ENCODE measurements around the gene POLN.

Gene POLN

GRCh38 chr4:2136726-2137125 lies 105.2 kb downstream of the POLN start:
- DNase-seq (ENCODE audit: low spot score), result no peak
- Histone ChIP-seq H3K27ac (ENCODE audit: poor library complexity, severe bottlenecking) (no peak overlapping the region), H3K27me3 (ENCODE audit: insufficient read depth, poor library complexity, severe bottlenecking) (no peaks in the 10 kb centered on the region)

GRCh38 chr4:2135083-2135482 lies 106.8 kb downstream of the POLN start:
- Histone ChIP-seq H3K36me3 (ENCODE audit: low read depth) (no peaks in the 10 kb centered on the region), H3K4me1 (ENCODE audit: insufficient read depth, poor library complexity, severe bottlenecking) (no peaks in the 10 kb centered on the region), H3K4me3 (ENCODE audit: severe bottlenecking) (no peak overlapping the region), H3K9me3 (ENCODE audit: severe bottlenecking) (peaks cover 7% of the 10 kb centered on the region), H3K27ac (ENCODE audit: poor library complexity, severe bottlenecking) (no peak overlapping the region), H3K27me3 (ENCODE audit: insufficient read depth, poor library complexity, severe bottlenecking) (no peaks in the 10 kb centered on the region)
- DNase-seq (ENCODE audit: low spot score), result no peak
- no peak for TF ChIP-seq CTCF (IDR thresholded peaks at IDR 0.05; ENCODE audit: poor library complexity, severe bottlenecking)
- ATAC-seq (ENCODE audit: low read depth), result no peak

More at GRCh38 chr4:2136726-2137125, 105.2 kb downstream of the POLN start:
- Histone ChIP-seq H3K36me3 (ENCODE audit: low read depth) (no peaks in the 10 kb centered on the region), H3K4me3 (ENCODE audit: severe bottlenecking) (no peak overlapping the region), H3K4me1 (ENCODE audit: insufficient read depth, poor library complexity, severe bottlenecking) (no peaks in the 10 kb centered on the region), H3K9me3 (ENCODE audit: severe bottlenecking) (peaks cover 7% of the 10 kb centered on the region)
- ATAC-seq (ENCODE audit: low read depth), result no peak
- no peak for TF ChIP-seq CTCF (IDR thresholded peaks at IDR 0.05; ENCODE audit: poor library complexity, severe bottlenecking)

- TF ChIP-seq CTCF (IDR thresholded peaks at IDR 0.05; ENCODE audit: poor library complexity, severe bottlenecking), result no peak
- Histone ChIP-seq H3K9me3 (ENCODE audit: severe bottlenecking) (peaks cover 7% of the 10 kb centered on the region), H3K27ac (ENCODE audit: poor library complexity, severe bottlenecking) (no peak overlapping the region), H3K4me1 (ENCODE audit: insufficient read depth, poor library complexity, severe bottlenecking) (no peaks in the 10 kb centered on the region), H3K4me3 (ENCODE audit: severe bottlenecking) (no peak overlapping the region), H3K27me3 (ENCODE audit: insufficient read depth, poor library complexity, severe bottlenecking) (no peaks in the 10 kb centered on the region), H3K36me3 (ENCODE audit: low read depth) (no peaks in the 10 kb centered on the region)
- no peak for ATAC-seq (ENCODE audit: low read depth)
- no peak for DNase-seq (ENCODE audit: low spot score)
Measured at GRCh38 chr4:2132438-2132837, 109.5 kb downstream of the POLN start.

GRCh38 chr4:2127609-2128332 lies 114.2 kb downstream of the POLN start:
- ATAC-seq (ENCODE audit: low read depth), result no peak
- DNase-seq (ENCODE audit: low spot score), result no peak
- no peaks in the 10 kb centered on the region for H3K36me3 ChIP-seq (ENCODE audit: low read depth)
- no peak overlapping the region for H3K27ac ChIP-seq (ENCODE audit: poor library complexity, severe bottlenecking)
- TF ChIP-seq CTCF (IDR thresholded peaks at IDR 0.05; ENCODE audit: poor library complexity, severe bottlenecking), result no peak
- no peaks in the 10 kb centered on the region for H3K4me1 ChIP-seq (ENCODE audit: insufficient read depth, poor library complexity, severe bottlenecking)
- H3K4me3 ChIP-seq (ENCODE audit: severe bottlenecking), result no peak overlapping the region
- H3K27me3 ChIP-seq (ENCODE audit: insufficient read depth, poor library complexity, severe bottlenecking), result no peaks in the 10 kb centered on the region
- peaks cover 7% of the 10 kb centered on the region for H3K9me3 ChIP-seq (ENCODE audit: severe bottlenecking)

- TF ChIP-seq CTCF (IDR thresholded peaks at IDR 0.05; ENCODE audit: poor library complexity, severe bottlenecking), result no peak
- ATAC-seq (ENCODE audit: low read depth) (no peak), DNase-seq (ENCODE audit: low spot score) (no peak)
- Histone ChIP-seq H3K9me3 (ENCODE audit: severe bottlenecking) (no peaks in the 10 kb centered on the region), H3K4me1 (ENCODE audit: insufficient read depth, poor library complexity, severe bottlenecking) (no peaks in the 10 kb centered on the region), H3K36me3 (ENCODE audit: low read depth) (no peaks in the 10 kb centered on the region), H3K27ac (ENCODE audit: poor library complexity, severe bottlenecking) (no peak overlapping the region), H3K4me3 (ENCODE audit: severe bottlenecking) (no peak overlapping the region), H3K27me3 (ENCODE audit: insufficient read depth, poor library complexity, severe bottlenecking) (no peaks in the 10 kb centered on the region)
Measured at GRCh38 chr4:2126309-2127043, 115.4 kb downstream of the POLN start.
